NT2/D1 (cell line): Measurements from ENCODE around the gene C12orf75.

Source experiments
- DNase-seq: peaks from one replicate; pipeline ENCODE4 v3.0.0-alpha.2; 2011; ENCODE audit warnings: low read depth, low spot score
- H3K27me3 ChIP-seq: 2 replicates; pipeline ENCODE4 v1.6.0; 2011; ENCODE audit warnings: mild to moderate bottlenecking; ENCODE audit not compliant: insufficient read length, insufficient read depth
- H3K36me3 ChIP-seq: 2 replicates; pipeline ENCODE4 v1.6.1; 2011; ENCODE audit warnings: mild to moderate bottlenecking, low read length, mixed read lengths; ENCODE audit not compliant: insufficient read depth, insufficient read length
- H3K4me1 ChIP-seq: 2 replicates; pipeline ENCODE4 v1.5.1; 2011; ENCODE audit not compliant: insufficient read depth, insufficient read length
- H3K4me3 ChIP-seq: 2 replicates; pipeline ENCODE4 v1.5.1; 2011; ENCODE audit warnings: low read depth; ENCODE audit not compliant: insufficient read length
- H3K9ac ChIP-seq: 2 replicates; pipeline ENCODE4 v1.6.0; 2011; ENCODE audit warnings: low read depth; ENCODE audit not compliant: insufficient read length
- H3K9me3 ChIP-seq: 2 replicates; pipeline ENCODE4 v1.5.1; 2011; ENCODE audit warnings: mild to moderate bottlenecking, low read length; ENCODE audit not compliant: insufficient read depth
- SUZ12 ChIP-seq: IDR thresholded peaks from 2 replicates; pipeline ENCODE4 v1.6.1; 2011; ENCODE audit not compliant: insufficient read length, insufficient read depth; ENCODE audit errors: extremely low read depth
- YY1 ChIP-seq: IDR thresholded peaks from 2 replicates; pipeline ENCODE4 v1.6.1; 2011; ENCODE audit not compliant: insufficient read length, insufficient read depth
- ZNF274 ChIP-seq: IDR thresholded peaks from 2 replicates; pipeline ENCODE4 v1.6.1; 2011; ENCODE audit warnings: mild to moderate bottlenecking, low read depth, low read length

C12orf75 gene

DNA sequence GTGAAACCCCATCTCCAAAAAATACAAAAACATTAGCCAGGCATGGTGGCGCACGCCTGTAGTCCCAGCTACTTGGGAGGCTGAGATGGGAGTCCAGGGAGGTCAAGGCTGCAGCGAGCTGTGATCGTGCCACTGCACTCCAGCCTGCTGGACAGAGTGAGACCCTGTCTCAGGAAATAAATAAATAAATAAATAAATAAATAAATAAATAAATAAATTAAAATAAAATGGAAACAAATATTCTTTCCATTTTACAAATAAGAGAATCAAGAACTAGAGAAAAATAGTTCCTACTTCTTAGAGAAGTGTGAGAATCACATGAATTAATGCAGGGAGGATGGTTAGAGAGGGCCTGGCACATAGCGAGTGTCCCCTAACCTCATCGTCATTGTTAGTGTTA is 53.7 kb downstream of the C12orf75 start:
- no peak for DNase-seq
- H3K27me3 ChIP-seq = no peaks in the 10 kb centered on the region
- peaks cover 2% of the 10 kb centered on the region for H3K4me1 ChIP-seq
- no peak for TF ChIP-seq SUZ12
- TF ChIP-seq YY1 = no peak
- no peak for TF ChIP-seq ZNF274
- H3K9ac ChIP-seq = no peak overlapping the region
- no peaks in the 10 kb centered on the region for H3K36me3 ChIP-seq
- H3K9me3 ChIP-seq = no peaks in the 10 kb centered on the region
- no peak overlapping the region for H3K4me3 ChIP-seq

DNA sequence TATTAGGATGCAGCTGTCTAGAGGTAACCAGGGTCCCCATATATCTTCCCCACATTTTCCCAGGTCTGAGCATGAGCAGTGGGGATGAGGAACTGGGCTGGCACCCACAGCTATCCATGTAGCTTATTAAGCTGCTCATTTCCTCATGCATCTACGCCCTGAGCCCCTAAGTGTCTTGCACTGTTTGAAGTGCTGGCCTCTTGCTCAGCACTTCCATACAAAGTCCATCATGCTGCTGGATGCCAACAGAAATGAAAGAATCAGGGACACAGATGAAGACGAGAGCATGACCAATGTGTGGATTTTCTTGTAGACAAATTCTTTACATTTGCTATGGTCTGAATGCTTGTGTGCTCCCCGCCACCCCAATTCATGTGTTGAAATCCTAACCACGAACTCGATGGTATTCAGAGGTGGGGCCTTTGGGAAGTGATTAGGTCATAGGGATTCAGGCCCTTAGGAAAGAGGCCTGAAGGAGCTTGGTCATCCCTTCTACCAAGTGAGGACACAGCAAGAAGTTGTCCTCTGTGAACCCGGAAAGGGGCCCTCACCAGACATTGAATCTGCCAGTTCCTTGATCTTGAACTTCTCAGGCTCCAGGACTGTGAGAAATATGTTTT is 54.5 kb downstream of the C12orf75 start:
- H3K4me1 ChIP-seq = peaks cover 2% of the 10 kb centered on the region
- no peaks in the 10 kb centered on the region for H3K9me3 ChIP-seq
- H3K36me3 ChIP-seq = no peaks in the 10 kb centered on the region
- no peak overlapping the region for H3K9ac ChIP-seq
- no peak for DNase-seq
- no peaks in the 10 kb centered on the region for H3K27me3 ChIP-seq
- no peak for TF ChIP-seq YY1
- no peak overlapping the region for H3K4me3 ChIP-seq

DNA sequence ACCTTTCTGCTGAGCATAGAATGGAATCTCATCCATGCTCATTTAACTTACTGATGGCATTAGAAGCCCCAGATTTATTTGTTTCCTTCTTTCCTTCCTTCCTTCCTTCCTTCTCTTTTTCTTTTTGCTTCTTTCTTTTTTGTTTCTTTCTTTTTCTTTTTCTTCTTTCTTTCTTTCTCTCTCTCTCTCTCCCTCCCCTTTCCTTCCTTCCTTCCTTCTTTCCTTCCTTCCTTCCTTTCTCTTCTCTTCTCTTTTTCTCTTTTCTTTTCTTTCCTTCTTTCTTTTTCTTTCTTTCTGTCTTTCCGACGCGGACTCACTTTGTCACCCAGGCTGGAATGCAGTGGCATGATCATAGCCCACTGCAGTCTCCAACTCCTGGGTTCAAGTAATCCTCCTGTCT is 55.9 kb downstream of the C12orf75 start:
- Histone ChIP-seq H3K9me3 (no peaks in the 10 kb centered on the region), H3K4me1 (peaks cover 2% of the 10 kb centered on the region)
- no peak for TF ChIP-seq SUZ12
- TF ChIP-seq ZNF274 = no peak
- no peak for TF ChIP-seq YY1

DNA sequence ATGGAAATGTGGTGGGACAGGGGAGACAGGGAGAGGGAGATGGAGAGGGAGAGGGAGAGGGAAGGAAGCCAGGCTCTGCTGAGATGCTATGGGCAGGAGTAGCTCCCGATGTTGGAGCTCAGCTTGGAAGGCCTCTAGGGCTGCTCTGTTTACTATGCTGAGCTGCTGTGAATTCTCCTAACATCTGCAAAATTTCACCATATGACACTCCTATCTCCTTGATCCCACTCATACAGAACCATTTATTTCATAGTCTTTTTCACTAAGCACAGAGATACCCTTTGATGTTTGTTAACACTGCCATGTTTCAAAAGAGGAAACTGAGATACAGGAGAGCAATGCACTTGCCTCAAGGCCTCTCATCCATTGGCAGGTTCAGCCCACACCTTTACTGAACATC is 60.7 kb downstream of the C12orf75 start:
- no peak for TF ChIP-seq YY1
- no peak for TF ChIP-seq ZNF274
- TF ChIP-seq SUZ12 = no peak
- DNase-seq = no peak
- Histone ChIP-seq H3K27me3 (no peaks in the 10 kb centered on the region), H3K4me3 (no peak overlapping the region), H3K9ac (no peak overlapping the region), H3K4me1 (no peaks in the 10 kb centered on the region), H3K36me3 (no peaks in the 10 kb centered on the region), H3K9me3 (no peaks in the 10 kb centered on the region)

More for the DNA sequence above, 55.9 kb downstream of the C12orf75 start:
- DNase-seq = no peak
- Histone ChIP-seq H3K36me3 (no peaks in the 10 kb centered on the region), H3K9ac (no peak overlapping the region), H3K27me3 (no peaks in the 10 kb centered on the region), H3K4me3 (no peak overlapping the region)

DNA sequence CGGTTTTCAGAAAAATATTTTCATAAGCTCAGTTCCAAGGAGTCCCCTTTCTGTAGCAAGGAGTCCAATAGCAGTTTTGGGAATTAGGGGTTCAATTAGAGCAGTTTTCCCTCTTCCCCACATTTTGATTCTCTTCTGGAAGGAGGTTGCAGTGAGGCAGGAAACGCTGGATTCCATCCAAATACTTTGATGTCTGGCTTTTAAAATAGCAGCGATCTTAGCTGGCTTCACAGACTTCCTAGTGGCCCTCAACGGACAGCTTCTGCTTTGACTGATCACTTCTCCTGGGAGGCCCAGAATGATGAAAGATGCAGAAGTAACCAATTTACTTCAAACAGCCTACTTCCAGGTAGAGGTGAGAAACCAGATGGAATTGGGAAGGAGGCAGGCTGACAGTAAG is 63.1 kb downstream of the C12orf75 start:
- Histone ChIP-seq H3K27me3 (no peaks in the 10 kb centered on the region), H3K9me3 (no peaks in the 10 kb centered on the region)
- TF ChIP-seq YY1 = no peak
- no peak for TF ChIP-seq ZNF274
- no peak for TF ChIP-seq SUZ12

DNA sequence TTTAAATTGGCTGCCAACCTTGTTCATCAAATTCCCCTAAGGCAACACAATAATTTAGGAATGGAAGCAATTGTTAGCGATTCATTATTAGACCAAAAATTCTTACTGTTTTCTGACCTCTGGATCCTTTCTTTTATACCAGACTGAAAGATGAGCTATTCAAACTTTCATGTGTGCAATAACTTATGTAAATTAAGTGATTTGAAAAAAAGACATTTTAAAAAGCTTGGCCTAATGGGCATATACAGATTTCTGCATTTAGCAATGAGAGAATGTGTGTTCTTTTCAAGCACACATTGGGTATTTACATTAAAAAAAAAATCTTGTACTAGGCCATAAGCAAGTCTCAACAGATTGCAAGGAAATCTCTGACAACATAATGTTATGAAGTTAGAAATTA is 65.5 kb downstream of the C12orf75 start:
- H3K9me3 ChIP-seq = no peaks in the 10 kb centered on the region
- TF ChIP-seq SUZ12 (no peak), ZNF274 (no peak), YY1 (no peak)
- H3K27me3 ChIP-seq = no peaks in the 10 kb centered on the region

More for the DNA sequence above, 63.1 kb downstream of the C12orf75 start:
- Histone ChIP-seq H3K4me1 (no peaks in the 10 kb centered on the region), H3K4me3 (no peak overlapping the region), H3K36me3 (no peaks in the 10 kb centered on the region), H3K9ac (no peak overlapping the region)
- DNase-seq = no peak

DNA sequence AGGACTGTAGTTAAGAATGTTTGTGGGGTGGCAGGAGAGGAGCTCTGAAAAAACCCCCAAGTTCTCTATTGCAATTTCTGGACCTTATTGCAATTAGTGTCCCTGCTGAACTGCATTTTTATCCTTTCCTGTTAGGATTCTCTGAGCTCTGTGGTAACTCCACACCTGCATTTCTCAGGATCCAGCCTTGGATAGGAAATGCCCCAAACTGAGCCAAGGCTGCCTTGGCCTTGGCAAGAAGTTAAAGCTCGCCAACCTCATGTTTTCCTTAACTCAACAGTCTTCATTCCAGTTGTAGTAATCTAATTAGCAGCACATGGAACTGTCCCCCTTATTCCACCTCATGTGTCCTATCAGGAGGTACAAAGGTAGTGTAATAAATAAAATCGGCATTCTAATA is 66.5 kb downstream of the C12orf75 start:
- Histone ChIP-seq H3K27me3 (no peaks in the 10 kb centered on the region), H3K9ac (no peak overlapping the region), H3K9me3 (no peaks in the 10 kb centered on the region), H3K36me3 (no peaks in the 10 kb centered on the region), H3K4me3 (no peak overlapping the region), H3K4me1 (no peaks in the 10 kb centered on the region)
- TF ChIP-seq ZNF274 (no peak), YY1 (no peak), SUZ12 (no peak)
- DNase-seq = no peak

More for the DNA sequence above, 65.5 kb downstream of the C12orf75 start:
- Histone ChIP-seq H3K9ac (no peak overlapping the region), H3K4me1 (no peaks in the 10 kb centered on the region), H3K36me3 (no peaks in the 10 kb centered on the region), H3K4me3 (no peak overlapping the region)
- no peak for DNase-seq
